ENCODE results near the gene ARF3.

The ARF3 gene

GRCh38 chr12:48991247-48992050 lies 34.2 kb upstream of the ARF3 start:
- no peak overlapping the region for H2AFZ ChIP-seq (ENCODE audit: low read depth, low read length)
- H3K27me3 ChIP-seq (ENCODE audit: insufficient read depth, low read length): peaks cover 32% of the 10 kb centered on the region
- no peaks in the 10 kb centered on the region for H3K9me3 ChIP-seq (ENCODE audit: low read length)
- peaks cover 16% of the 10 kb centered on the region for H3K4me1 ChIP-seq (ENCODE audit: insufficient read depth, low read length)
- H3K36me3 ChIP-seq (ENCODE audit: insufficient read depth, low read length): no peaks in the 10 kb centered on the region
- H3K4me3 ChIP-seq (ENCODE audit: low read length): no peak overlapping the region

GRCh38 chr12:48990552-48990951 lies 33.3 kb upstream of the ARF3 start:
- Histone ChIP-seq H3K4me3 (ENCODE audit: low read length) (no peak overlapping the region), H3K4me1 (ENCODE audit: insufficient read depth, low read length) (peaks cover 22% of the 10 kb centered on the region), H3K27me3 (ENCODE audit: insufficient read depth, low read length) (peaks cover 32% of the 10 kb centered on the region), H2AFZ (ENCODE audit: low read depth, low read length) (no peak overlapping the region), H3K36me3 (ENCODE audit: insufficient read depth, low read length) (no peaks in the 10 kb centered on the region), H3K9me3 (ENCODE audit: low read length) (no peaks in the 10 kb centered on the region)

- Histone ChIP-seq H3K4me3 (ENCODE audit: low read length) (no peak overlapping the region), H3K4me1 (ENCODE audit: insufficient read depth, low read length) (peaks cover 23% of the 10 kb centered on the region), H3K36me3 (ENCODE audit: insufficient read depth, low read length) (no peaks in the 10 kb centered on the region), H2AFZ (ENCODE audit: low read depth, low read length) (no peak overlapping the region), H3K27me3 (ENCODE audit: insufficient read depth, low read length) (peaks cover 47% of the 10 kb centered on the region), H3K9me3 (ENCODE audit: low read length) (no peaks in the 10 kb centered on the region)
Observed at GRCh38 chr12:48988030-48988649, 30.9 kb upstream of the ARF3 start.

- Histone ChIP-seq H3K36me3 (ENCODE audit: insufficient read depth, low read length) (no peaks in the 10 kb centered on the region), H3K4me1 (ENCODE audit: insufficient read depth, low read length) (peaks cover 23% of the 10 kb centered on the region), H3K4me3 (ENCODE audit: low read length) (no peak overlapping the region), H3K27me3 (ENCODE audit: insufficient read depth, low read length) (peaks cover 59% of the 10 kb centered on the region), H3K9me3 (ENCODE audit: low read length) (peaks cover 2% of the 10 kb centered on the region), H2AFZ (ENCODE audit: low read depth, low read length) (no peak overlapping the region)
Observed at GRCh38 chr12:48986720-48987291, 29.5 kb upstream of the ARF3 start.

- Histone ChIP-seq H3K9me3 (ENCODE audit: low read length) (peaks cover 8% of the 10 kb centered on the region), H2AFZ (ENCODE audit: low read depth, low read length) (no peak overlapping the region), H3K36me3 (ENCODE audit: insufficient read depth, low read length) (no peaks in the 10 kb centered on the region), H3K4me3 (ENCODE audit: low read length) (no peak overlapping the region), H3K4me1 (ENCODE audit: insufficient read depth, low read length) (peaks cover 23% of the 10 kb centered on the region), H3K27me3 (ENCODE audit: insufficient read depth, low read length) (peaks cover 66% of the 10 kb centered on the region)
Observed at GRCh38 chr12:48985901-48986300, 28.6 kb upstream of the ARF3 start.

- peaks cover 23% of the 10 kb centered on the region for H3K4me1 ChIP-seq (ENCODE audit: insufficient read depth, low read length)
- H2AFZ ChIP-seq (ENCODE audit: low read depth, low read length): no peak overlapping the region
- H3K4me3 ChIP-seq (ENCODE audit: low read length): no peak overlapping the region
- no peaks in the 10 kb centered on the region for H3K36me3 ChIP-seq (ENCODE audit: insufficient read depth, low read length)
- H3K27me3 ChIP-seq (ENCODE audit: insufficient read depth, low read length): peaks cover 70% of the 10 kb centered on the region
- peaks cover 8% of the 10 kb centered on the region for H3K9me3 ChIP-seq (ENCODE audit: low read length)
Observed at GRCh38 chr12:48985475-48985897, 28.2 kb upstream of the ARF3 start.

- H3K4me3 ChIP-seq (ENCODE audit: low read length): no peak overlapping the region
- peaks cover 8% of the 10 kb centered on the region for H3K9me3 ChIP-seq (ENCODE audit: low read length)
- H3K4me1 ChIP-seq (ENCODE audit: insufficient read depth, low read length): peaks cover 20% of the 10 kb centered on the region
- H3K27me3 ChIP-seq (ENCODE audit: insufficient read depth, low read length): peaks cover 90% of the 10 kb centered on the region
- H3K36me3 ChIP-seq (ENCODE audit: insufficient read depth, low read length): no peaks in the 10 kb centered on the region
- H2AFZ ChIP-seq (ENCODE audit: low read depth, low read length): no peak overlapping the region
Observed at GRCh38 chr12:48982397-48983080, 25.3 kb upstream of the ARF3 start.

- Histone ChIP-seq H3K4me1 (ENCODE audit: insufficient read depth, low read length) (peaks cover 12% of the 10 kb centered on the region), H3K9me3 (ENCODE audit: low read length) (peaks cover 10% of the 10 kb centered on the region), H3K27me3 (ENCODE audit: insufficient read depth, low read length) (peaks cover 91% of the 10 kb centered on the region), H2AFZ (ENCODE audit: low read depth, low read length) (no peak overlapping the region), H3K4me3 (ENCODE audit: low read length) (no peak overlapping the region), H3K36me3 (ENCODE audit: insufficient read depth, low read length) (no peaks in the 10 kb centered on the region)
Observed at GRCh38 chr12:48981757-48982157, 24.5 kb upstream of the ARF3 start.

- no peak overlapping the region for H3K4me3 ChIP-seq (ENCODE audit: low read length)
- H2AFZ ChIP-seq (ENCODE audit: low read depth, low read length): no peak overlapping the region
- peaks cover 10% of the 10 kb centered on the region for H3K9me3 ChIP-seq (ENCODE audit: low read length)
- no peaks in the 10 kb centered on the region for H3K36me3 ChIP-seq (ENCODE audit: insufficient read depth, low read length)
- peaks cover 93% of the 10 kb centered on the region for H3K27me3 ChIP-seq (ENCODE audit: insufficient read depth, low read length)
- peaks cover 8% of the 10 kb centered on the region for H3K4me1 ChIP-seq (ENCODE audit: insufficient read depth, low read length)
Observed at GRCh38 chr12:48980953-48981756, 23.9 kb upstream of the ARF3 start.

GRCh38 chr12:48980389-48980952 lies 23.2 kb upstream of the ARF3 start:
- peaks cover 94% of the 10 kb centered on the region for H3K27me3 ChIP-seq (ENCODE audit: insufficient read depth, low read length)
- peaks cover 4% of the 10 kb centered on the region for H3K4me1 ChIP-seq (ENCODE audit: insufficient read depth, low read length)
- H3K36me3 ChIP-seq (ENCODE audit: insufficient read depth, low read length): no peaks in the 10 kb centered on the region
- H3K9me3 ChIP-seq (ENCODE audit: low read length): peaks cover 10% of the 10 kb centered on the region
- no peak overlapping the region for H3K4me3 ChIP-seq (ENCODE audit: low read length)
- no peak overlapping the region for H2AFZ ChIP-seq (ENCODE audit: low read depth, low read length)

- peaks cover 10% of the 10 kb centered on the region for H3K9me3 ChIP-seq (ENCODE audit: low read length)
- H2AFZ ChIP-seq (ENCODE audit: low read depth, low read length): no peak overlapping the region
- H3K4me1 ChIP-seq (ENCODE audit: insufficient read depth, low read length): peaks cover 3% of the 10 kb centered on the region
- peaks cover 91% of the 10 kb centered on the region for H3K27me3 ChIP-seq (ENCODE audit: insufficient read depth, low read length)
- no peaks in the 10 kb centered on the region for H3K36me3 ChIP-seq (ENCODE audit: insufficient read depth, low read length)
- H3K4me3 ChIP-seq (ENCODE audit: low read length): no peak overlapping the region
Observed at GRCh38 chr12:48979602-48980388, 22.5 kb upstream of the ARF3 start.

Measured in neuron (in vitro differentiated cells).